HG03378 (cell line): Measurements from ENCODE around the gene NSDHL.
A peak's percentile ranks its signal among the peaks of the same experiment; 100 is the strongest.

ENCODE experiments used
- ATAC-seq: cut with Tn5 transposase; IDR thresholded peaks from one replicate; pipeline ENCODE4 v1.9.1; 2021; ENCODE audit warnings: mild to moderate bottlenecking, moderate library complexity; ENCODE audit not compliant: unreplicated experiment

NSDHL gene

DNA sequence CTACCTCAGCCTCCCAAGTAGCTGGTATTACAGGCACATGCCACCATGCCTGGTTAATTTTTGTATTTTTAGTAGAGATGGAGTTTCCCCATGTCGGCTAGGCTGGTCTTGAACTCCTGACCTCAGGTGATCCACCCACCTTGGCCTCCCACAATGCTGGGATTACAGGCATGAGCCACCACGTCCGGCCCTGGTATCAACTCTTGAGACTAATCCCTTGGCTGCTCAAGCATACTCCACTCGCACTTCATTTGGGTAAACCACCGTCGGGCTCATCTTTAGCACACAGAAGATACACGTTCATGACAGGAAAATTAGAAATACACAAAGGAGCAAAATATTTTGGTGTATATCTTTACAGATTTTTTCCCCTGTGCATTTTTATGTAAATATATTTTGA is 79.2 kb downstream of the NSDHL start:
- peak; percentile 80 for ATAC-seq

DNA sequence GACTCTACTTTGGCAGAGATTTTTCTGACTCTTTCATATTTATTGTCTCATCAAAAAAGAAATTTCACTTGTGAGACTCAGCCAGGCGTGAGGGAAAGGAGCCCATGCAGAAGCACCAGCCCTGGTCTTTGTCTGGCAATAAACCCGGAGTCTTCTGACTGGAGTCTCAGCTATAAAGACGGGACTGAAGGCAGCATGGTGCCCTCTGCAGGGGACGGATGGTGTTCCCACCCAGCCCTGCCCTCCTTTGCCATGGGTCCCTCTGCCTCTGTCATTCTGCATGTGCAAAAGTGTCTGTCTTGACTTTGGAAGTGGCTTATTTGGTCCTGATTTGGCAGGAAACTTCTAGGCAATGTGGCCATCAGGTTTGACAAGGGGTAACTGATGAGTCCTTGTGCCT is 81.2 kb downstream of the NSDHL start:
- ATAC-seq = no peak

DNA sequence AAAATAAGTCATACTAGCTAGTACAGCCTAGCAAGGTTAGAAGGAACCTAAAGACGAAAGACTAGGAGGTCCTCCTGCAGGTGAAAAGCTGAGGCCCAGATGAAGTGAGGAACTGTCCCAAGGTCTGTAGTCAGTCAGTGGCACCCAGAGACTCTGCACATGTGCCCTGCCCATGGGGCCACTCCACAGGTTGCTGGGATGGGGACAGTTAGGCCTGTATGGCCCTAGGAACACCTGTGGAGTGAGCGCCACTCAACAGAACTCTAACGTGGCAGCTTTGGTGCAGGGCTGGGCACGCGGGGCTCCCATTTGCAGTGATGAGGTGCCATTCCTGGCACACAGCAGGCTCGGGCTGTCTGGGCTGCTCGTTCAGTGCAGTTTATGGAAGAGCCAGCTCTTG is 81.8 kb downstream of the NSDHL start:
- no peak for ATAC-seq

DNA sequence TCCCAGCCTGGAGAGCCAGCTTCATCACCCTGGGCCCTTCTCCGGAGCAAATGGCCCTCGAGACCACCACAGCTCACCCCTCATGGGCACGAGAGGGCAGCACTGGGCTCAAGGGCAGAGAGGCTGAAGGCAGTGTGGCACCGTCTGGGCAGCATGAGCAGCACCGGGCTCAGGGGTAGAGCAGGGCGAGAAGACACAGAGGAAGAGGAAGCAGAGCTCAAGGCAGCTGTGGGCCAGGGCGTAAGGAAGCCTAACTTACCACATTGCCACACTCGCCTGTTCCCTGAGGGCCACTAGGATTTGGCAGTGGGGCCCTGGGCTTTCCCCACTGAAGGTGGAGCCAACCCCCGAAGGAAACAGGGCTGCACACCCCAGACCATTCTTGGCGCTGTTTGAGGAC is 82.5 kb downstream of the NSDHL start:
- no peak for ATAC-seq

DNA sequence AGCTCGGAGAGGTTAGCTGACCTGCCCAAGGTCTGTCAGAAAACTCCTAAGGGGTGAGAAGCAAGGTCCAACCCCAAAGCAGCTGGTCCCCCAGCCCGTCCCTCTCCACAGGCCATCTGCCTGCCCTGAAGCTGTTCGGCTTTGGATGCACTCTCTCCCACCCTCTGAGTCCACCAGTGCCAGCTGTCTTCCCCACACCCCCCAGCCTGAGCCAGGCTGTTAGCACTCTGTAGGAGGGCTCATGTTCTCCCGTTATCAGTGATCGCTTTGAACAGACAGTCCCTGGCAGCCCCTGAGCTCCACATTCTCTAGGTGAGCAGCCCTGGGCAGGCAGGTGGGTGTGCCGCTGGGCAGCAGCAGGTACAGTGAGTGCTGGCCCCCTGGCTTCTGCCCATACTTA is 83.0 kb downstream of the NSDHL start:
- ATAC-seq = no peak

DNA sequence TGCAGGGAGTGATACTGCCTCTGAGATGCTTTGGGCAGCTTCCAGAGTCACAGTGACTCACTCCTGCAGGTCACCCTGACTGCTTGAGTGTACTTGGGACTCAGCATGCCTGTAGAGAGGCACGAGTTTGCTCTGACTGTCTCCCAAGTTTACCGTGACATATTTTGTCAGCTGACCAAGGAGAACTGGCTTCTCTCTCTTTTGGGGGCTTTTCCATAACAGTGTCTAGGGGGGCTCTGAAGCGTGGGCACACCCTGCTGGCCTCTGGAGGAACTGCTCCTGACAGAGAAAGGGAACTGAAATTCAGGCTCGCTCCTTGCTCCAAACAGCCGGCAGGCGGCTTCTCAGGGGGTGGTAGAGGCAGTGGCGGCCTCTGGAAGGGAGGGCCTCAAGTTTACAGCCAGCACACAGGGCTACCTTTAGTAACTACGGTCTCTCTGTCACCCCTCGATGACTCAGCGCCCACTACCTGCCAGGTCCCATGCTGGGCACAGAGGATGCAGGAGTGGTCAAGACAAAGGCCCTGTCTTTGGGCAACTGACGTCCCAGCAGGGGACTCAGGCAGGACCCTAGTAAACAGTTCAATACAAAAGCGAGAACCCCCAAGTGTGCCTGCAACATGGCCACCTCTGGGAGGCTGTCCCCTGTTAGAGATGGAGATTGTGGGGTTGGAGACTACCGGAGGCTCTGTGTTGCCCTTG is 84.8 kb downstream of the NSDHL start:
- ATAC-seq = peak; percentile 82

DNA sequence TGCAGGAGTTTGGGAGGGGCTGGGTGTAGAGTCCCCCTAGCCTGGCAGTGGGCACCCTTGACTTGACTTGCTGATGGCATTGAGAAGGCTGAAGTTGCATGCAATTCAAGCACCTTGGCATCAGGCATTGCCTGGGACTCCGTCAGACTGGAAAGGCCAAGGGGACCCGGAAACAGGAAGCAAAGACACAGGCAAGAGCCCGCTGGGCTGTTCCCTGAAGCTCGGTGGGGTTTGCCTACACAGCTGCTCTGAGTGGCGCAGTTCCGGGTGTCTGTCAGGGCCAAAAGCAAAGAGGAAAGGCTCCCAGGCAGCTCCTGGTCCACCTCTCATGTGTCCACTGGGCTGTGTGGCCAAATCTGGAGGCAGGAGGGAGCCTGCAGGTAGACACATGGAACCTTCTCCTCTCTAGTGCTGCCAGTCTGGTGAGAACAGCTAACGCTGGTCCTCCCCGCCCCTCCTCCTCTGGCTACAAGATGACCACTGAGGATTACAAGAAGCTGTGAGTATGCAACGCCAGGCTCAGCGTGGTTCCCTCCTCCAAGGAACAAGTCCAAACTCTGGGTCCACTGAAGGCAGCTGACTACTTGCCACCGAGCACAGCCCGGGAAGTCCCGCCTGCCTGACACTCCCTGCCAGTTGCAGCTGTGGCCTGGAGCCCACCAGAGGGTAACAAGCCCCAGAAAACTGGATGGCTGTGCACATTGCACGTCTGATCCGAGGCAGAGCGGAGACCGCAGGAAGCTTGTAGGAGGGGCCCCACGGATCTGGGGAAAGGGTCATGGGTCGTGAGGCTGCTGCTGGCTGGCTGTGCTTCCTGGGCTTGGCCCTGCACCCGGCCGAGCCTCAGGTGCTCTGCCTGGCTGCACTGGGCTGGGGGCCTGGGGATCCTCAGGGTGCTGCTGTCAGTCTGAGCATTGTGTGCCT is 87.1 kb downstream of the NSDHL start:
- ATAC-seq = no peak

DNA sequence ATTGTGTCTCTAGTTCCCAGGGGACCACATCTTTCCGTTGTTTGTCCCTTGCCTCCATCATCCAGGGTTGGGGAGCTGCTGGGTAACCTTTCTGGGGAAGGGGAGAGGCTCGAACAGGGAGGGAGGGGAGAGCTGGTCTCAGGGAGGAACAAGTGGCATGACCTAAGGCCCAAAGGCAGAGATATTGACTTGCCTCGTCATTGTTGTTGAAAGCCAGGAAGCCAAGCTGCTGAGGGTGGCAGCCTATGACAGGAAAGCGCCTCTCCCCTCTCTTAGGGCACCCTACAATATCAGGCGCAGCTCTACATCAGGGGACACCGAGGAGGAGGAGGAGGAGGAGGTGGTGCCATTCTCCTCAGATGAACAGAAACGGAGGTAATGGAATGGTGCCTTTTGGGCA is 87.8 kb downstream of the NSDHL start:
- ATAC-seq = no peak
